H1 (cell line): Measurements from ENCODE around the gene FGFRL1. TPM values are rescaled to one million over a fixed set of nuclear protein-coding genes. Genes with fewer than 3 reads are reported as not detected.

Experiments used
- CTCF ChIA-PET: fragments of 300-600 bp; sonication (Branson Sonifier 250); formaldehyde crosslinking; loops from one replicate; lab custom pipeline; 2021; ENCODE audit not compliant: partially characterized antibody; lab: Charles Lee
- POLR2A ChIA-PET: fragments of 300-600 bp; sonication (Branson Sonifier 250); formaldehyde crosslinking; loops from one replicate; lab custom pipeline; 2021; ENCODE audit warnings: inconsistent platforms; ENCODE audit not compliant: partially characterized antibody; lab: Charles Lee
- DNase-seq, 2 experiments: peaks; one replicate each; pipeline versions ENCODE4 v3.0.0 to v3.0.0-alpha.2; 2010 to 2022; ENCODE audit warnings: low spot score in 2 of 2, low read depth in 1 of 2, mixed read lengths in 1 of 2
- FAIRE-seq: peaks from 2 replicates; lab custom pipeline; 2011; peaks lifted over from hg19 to GRCh38; lab: Jason Lieb, UNC
- H2AFZ ChIP-seq: 2 replicates; pipeline ENCODE4 v1.8.1; 2012; ENCODE audit warnings: low read length, inconsistent platforms
- H2AK5ac ChIP-seq: 2 replicates; pipeline ENCODE4 v1.6.1; 2013; ENCODE audit warnings: low read depth, low read length
- H2BK120ac ChIP-seq: replicated peaks from 2 replicates; pipeline ENCODE3; 2013; ENCODE audit warnings: low read depth, low read length, inconsistent platforms
- H2BK12ac ChIP-seq: 2 replicates; pipeline ENCODE4 v1.6.1; 2013; ENCODE audit warnings: low read depth, low read length
- H2BK15ac ChIP-seq: 2 replicates; pipeline ENCODE4 v1.6.1; 2013; ENCODE audit warnings: low read length
- H2BK20ac ChIP-seq: 2 replicates; pipeline ENCODE4 v1.6.1; 2013; ENCODE audit warnings: low read length
- H2BK5ac ChIP-seq: 2 replicates; pipeline ENCODE4 v1.6.1; 2013; ENCODE audit warnings: low read depth, low read length
- H3K14ac ChIP-seq: 2 replicates; pipeline ENCODE4 v1.6.1; 2013; ENCODE audit warnings: inconsistent platforms; ENCODE audit not compliant: insufficient read length
- H3K18ac ChIP-seq: 2 replicates; pipeline ENCODE4 v1.6.1; 2013; ENCODE audit warnings: low read length; ENCODE audit errors: extremely low read depth
- H3K23ac ChIP-seq: 2 replicates; pipeline ENCODE4 v1.6.1; 2013; ENCODE audit warnings: inconsistent platforms; ENCODE audit not compliant: insufficient read length
- H3K23me2 ChIP-seq: 2 replicates; pipeline ENCODE4 v1.6.1; 2013; ENCODE audit warnings: low read depth, low read length
- H3K27ac ChIP-seq: 2 replicates; pipeline ENCODE4 v1.6.1; 2011; ENCODE audit warnings: low read depth, low read length, inconsistent platforms
- H3K27me3 ChIP-seq, 4 experiments: replicated peaks in 1 of 4; 1 replicate in 1 of 4; 2 replicates in 3 of 4; pipeline versions ENCODE4 v1.6.1 to v1.8.1; 2011 to 2013; ENCODE audit warnings: low read length in 3 of 4, mild to moderate bottlenecking in 3 of 4, inconsistent platforms in 2 of 4, mixed read lengths in 2 of 4, moderate library complexity in 1 of 4; ENCODE audit not compliant: control insufficient read depth in 3 of 4, insufficient read depth in 3 of 4; ENCODE audit errors: extremely low read depth in 1 of 4
- H3K36me3 ChIP-seq, 4 experiments: 2 replicates each; pipeline versions ENCODE4 v1.6.1 to v1.8.1; 2011 to 2013; ENCODE audit warnings: mild to moderate bottlenecking in 4 of 4, low read length in 3 of 4, moderate library complexity in 2 of 4, control low read depth in 1 of 4, inconsistent platforms in 1 of 4; ENCODE audit not compliant: insufficient read depth in 4 of 4, control insufficient read depth in 2 of 4
- H3K4ac ChIP-seq: replicated peaks from 2 replicates; pipeline ENCODE3; 2013; ENCODE audit warnings: low read length, low read depth, mixed read lengths, inconsistent platforms; ENCODE audit not compliant: insufficient read length
- H3K4me1 ChIP-seq, 4 experiments: replicated peaks in 1 of 4; 1 replicate in 1 of 4; 2 replicates in 3 of 4; pipeline versions ENCODE4 v1.6.1 to v1.8.1; 2011 to 2013; ENCODE audit warnings: low read length in 3 of 4, inconsistent platforms in 2 of 4, mixed read lengths in 1 of 4; ENCODE audit not compliant: insufficient read depth in 4 of 4, control insufficient read depth in 3 of 4
- H3K4me2 ChIP-seq, 2 experiments: 2 replicates each; pipeline versions ENCODE4 v1.6.1 to v1.8.1; 2011 to 2013; ENCODE audit warnings: low read depth in 2 of 2, low read length in 2 of 2, control low read depth in 1 of 2, inconsistent platforms in 1 of 2, mild to moderate bottlenecking in 1 of 2; ENCODE audit not compliant: insufficient read depth in 1 of 2
- H3K4me3 ChIP-seq, 4 experiments: fragments of 200-600, 300-600 bp in 1 of 4; sonication (generic), shearing (Covaris generic), sonication (Bioruptor Twin) in 1 of 4; 2 replicates each; pipeline versions ENCODE4 v1.5.1 to v1.8.1; 2011 to 2016; ENCODE audit warnings: low read length in 4 of 4, low read depth in 3 of 4, control low read depth in 2 of 4, inconsistent platforms in 2 of 4, mild to moderate bottlenecking in 2 of 4, mixed read lengths in 1 of 4, moderate library complexity in 1 of 4; ENCODE audit not compliant: insufficient read depth in 2 of 4; ENCODE audit errors: extremely low read depth in 1 of 4
- H3K56ac ChIP-seq: replicated peaks from 2 replicates; pipeline ENCODE3; 2013; ENCODE audit warnings: low read depth, mild to moderate bottlenecking, mixed read lengths, low read length, inconsistent platforms; ENCODE audit not compliant: insufficient read length
- H3K79me1 ChIP-seq: 2 replicates; pipeline ENCODE4 v1.6.1; 2013; ENCODE audit warnings: low read depth, low read length, control low read depth
- H3K79me2 ChIP-seq, 2 experiments: 2 replicates each; pipeline versions ENCODE4 v1.6.1 to v1.8.1; 2012 to 2013; ENCODE audit warnings: low read length in 2 of 2, mild to moderate bottlenecking in 2 of 2, inconsistent platforms in 1 of 2; ENCODE audit not compliant: insufficient read depth in 2 of 2, control insufficient read depth in 1 of 2
- H3K9ac ChIP-seq, 4 experiments: replicated peaks in 1 of 4; 1 replicate in 1 of 4; 2 replicates in 3 of 4; pipeline versions ENCODE4 v1.6.1 to v1.8.1; 2011 to 2013; ENCODE audit warnings: low read depth in 3 of 4, low read length in 3 of 4, control low read depth in 2 of 4, mild to moderate bottlenecking in 2 of 4, moderate library complexity in 2 of 4, inconsistent platforms in 1 of 4; ENCODE audit errors: extremely low read depth in 1 of 4
- H3K9me3 ChIP-seq, 2 experiments: 2 replicates each; pipeline versions ENCODE4 v1.6.1 to v1.8.1; 2012 to 2013; ENCODE audit warnings: mild to moderate bottlenecking in 2 of 2, moderate library complexity in 2 of 2, control low read depth in 1 of 2, inconsistent platforms in 1 of 2, low read depth in 1 of 2, low read length in 1 of 2, mixed read lengths in 1 of 2; ENCODE audit not compliant: insufficient read depth in 2 of 2
- H4K20me1 ChIP-seq, 2 experiments: replicated peaks in 1 of 2; 2 replicates each; pipeline versions ENCODE3 to v1.8.1; 2011 to 2013; ENCODE audit warnings: inconsistent platforms in 2 of 2, low read length in 2 of 2, mild to moderate bottlenecking in 1 of 2; ENCODE audit not compliant: insufficient read depth in 2 of 2, control insufficient read depth in 1 of 2
- H4K5ac ChIP-seq: 2 replicates; pipeline ENCODE4 v1.6.1; 2013; ENCODE audit warnings: low read length, low read depth, mixed read lengths, inconsistent platforms; ENCODE audit not compliant: insufficient read length
- H4K8ac ChIP-seq: 2 replicates; pipeline ENCODE4 v1.8.0; 2013; ENCODE audit warnings: mild to moderate bottlenecking, moderate library complexity, low read length, inconsistent platforms; ENCODE audit not compliant: insufficient read depth; ENCODE audit errors: extremely low read depth
- H4K91ac ChIP-seq: replicated peaks from 2 replicates; pipeline ENCODE3; 2013; ENCODE audit warnings: low read length, mixed read lengths, inconsistent platforms; ENCODE audit not compliant: insufficient read length
- CEBPB ChIP-seq: IDR thresholded peaks from 2 replicates; pipeline ENCODE4 v1.6.1; 2012; ENCODE audit warnings: low read depth, low read length
- NANOG ChIP-seq: IDR thresholded peaks from 2 replicates; pipeline ENCODE4 v1.6.1; 2011; ENCODE audit warnings: low read length, low read depth, mild to moderate bottlenecking, inconsistent platforms; ENCODE audit not compliant: insufficient read depth, poor library complexity, severe bottlenecking
- SP1 ChIP-seq: IDR thresholded peaks from 2 replicates; pipeline ENCODE4 v1.6.1; 2011; ENCODE audit warnings: low read depth, low read length
- TBP ChIP-seq: IDR thresholded peaks from 2 replicates; pipeline ENCODE4 v1.6.1; 2011; ENCODE audit warnings: low read depth, low read length, improper control_type of control experiment
- WGBS, 2 experiments: shearing (Covaris generic) in 1 of 2; methylation state at CpG; one replicate each; pipeline versions ENCODE4 v1.1.6 to v1.1.7; 2013 to 2015; ENCODE audit warnings: low lambda C conversion rate in 2 of 2, mixed read lengths in 2 of 2, inconsistent platforms in 1 of 2, low coverage in 1 of 2, missing lambda C conversion rate in 1 of 2; ENCODE audit not compliant: insufficient replicate concordance in 2 of 2, insufficient coverage in 1 of 2, insufficient read length in 1 of 2; ENCODE audit errors: extremely low coverage in 1 of 2, missing lambda C conversion rate in 1 of 2; 5-methylcytosine and 5-hydroxymethylcytosine counted together
- polyA plus RNA-seq, 7 experiments: library from polyadenylated mRNA; depleted of rRNA in 3 of 7; stranded (reverse) in 5 of 7; unstranded in 2 of 7; fragments of >200 nt in 5 of 7; fragments of 200-250 nt in 2 of 7; gene quantifications; 1 replicate in 5 of 7; 2 replicates in 1 of 7; 4 replicates in 1 of 7; pipeline versions ENCODE4 v1.2.1 to v1.2.3, GENCODE V29; 2011 to 2013; ENCODE audit warnings: missing spikeins in 2 of 7, mixed read lengths in 2 of 7
- total RNA-seq: library from RNA; stranded (reverse); fragmentation: NEBNext Ultra II Directional; extraction: Animal tissue kit (Norgen Biotek cat#: 25700); gene quantifications from 2 replicates; pipeline ENCODE4 v1.2.1, GENCODE V29; 2021
- TF ChIP-seq, protein P1 (sequence below): IDR thresholded peaks from 2 replicates; pipeline ENCODE4 v1.6.1; 2011; ENCODE audit warnings: low read length, improper control_type of control experiment

FGFRL1 gene
- total and polyA plus RNA-seq, 2 of the 8 experiments (the other 6 are each of a cell fraction or from before 2014, with no cell fraction given), result 18.9 to 34.6 TPM

DNA sequence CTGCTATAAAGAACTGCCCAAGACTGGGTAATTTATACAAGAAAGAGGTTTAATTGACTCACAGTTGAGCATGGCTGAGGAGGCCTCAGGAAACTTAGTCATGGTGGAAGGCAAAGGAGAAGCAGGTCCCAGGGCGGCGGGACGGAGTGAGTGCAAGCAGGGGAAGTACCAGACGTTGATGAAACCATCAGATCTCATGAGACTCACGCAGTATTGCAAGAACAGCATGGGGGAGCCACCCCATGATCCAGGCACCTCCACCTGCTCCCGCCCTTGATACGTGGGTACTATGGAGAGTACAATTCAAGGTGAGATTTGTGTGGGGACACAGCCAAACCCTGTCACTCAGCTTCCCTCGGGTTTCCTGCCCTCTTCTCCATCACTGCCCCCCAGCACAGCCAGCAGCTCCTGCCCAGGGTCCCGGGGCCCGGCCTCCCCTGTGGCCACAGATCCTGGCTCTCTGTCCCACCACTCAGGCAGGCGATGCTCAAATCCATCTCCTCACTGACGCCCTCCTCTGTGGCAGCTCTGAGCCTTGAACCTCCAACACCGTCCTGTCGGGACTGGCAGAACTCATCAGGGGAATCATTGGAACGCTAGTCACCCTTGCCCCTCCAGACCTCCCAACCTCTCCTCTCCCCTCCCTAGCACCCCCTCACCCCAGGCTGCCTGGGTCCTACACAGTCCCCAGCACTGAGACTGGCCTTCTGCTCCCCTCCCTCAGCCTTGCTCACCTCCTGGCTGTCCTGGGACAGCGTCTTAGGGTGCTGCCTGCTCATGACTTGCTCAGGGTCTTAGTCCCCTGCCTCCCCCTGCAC lies 37.6 kb downstream of the FGFRL1 start:
- H3K18ac ChIP-seq, result no peak overlapping the region
- no peak overlapping the region for H2BK5ac ChIP-seq
- no peak overlapping the region for H2AK5ac ChIP-seq
- H2BK15ac ChIP-seq, result peak overlapping the region; percentile 81; the same call in 1 of the 2 replicates
- no peak overlapping the region for H3K4ac ChIP-seq
- H2BK20ac ChIP-seq, result no peak overlapping the region
- no peak overlapping the region for H3K9ac ChIP-seq
- no peaks in the 10 kb centered on the region for H3K23me2 ChIP-seq
- peaks cover 0 to 4% (median 2%) of the 10 kb centered on the region in 4 experiments; a peak in 5 of 7 replicates for H3K4me1 ChIP-seq
- 92% methylated on average over 16 of the region's 16 CpGs; no CpG with 5 or more reads in 1 of the 2 experiments for WGBS, 2 experiments
- no peak overlapping the region for H4K8ac ChIP-seq
- H3K36me3 ChIP-seq, result no peaks in the 10 kb centered on the region
- no peaks in the 10 kb centered on the region for H3K79me1 ChIP-seq
- no peak overlapping the region for H2BK12ac ChIP-seq
- H3K9me3 ChIP-seq, result no peaks in the 10 kb centered on the region
- H2AFZ ChIP-seq, result no peak overlapping the region
- H4K20me1 ChIP-seq, result peaks cover 0 to 2% of the 10 kb centered on the region in 2 experiments
- H4K5ac ChIP-seq, result no peak overlapping the region
- H4K91ac ChIP-seq, result no peak overlapping the region
- DNase-seq (peak in 1 of 2 experiments; percentile 40), FAIRE-seq (no peak)
- TF ChIP-seq SP1 (no peak), NANOG (no peak), CEBPB (no peak), TBP (no peak)
- TF ChIP-seq, protein P1, sequence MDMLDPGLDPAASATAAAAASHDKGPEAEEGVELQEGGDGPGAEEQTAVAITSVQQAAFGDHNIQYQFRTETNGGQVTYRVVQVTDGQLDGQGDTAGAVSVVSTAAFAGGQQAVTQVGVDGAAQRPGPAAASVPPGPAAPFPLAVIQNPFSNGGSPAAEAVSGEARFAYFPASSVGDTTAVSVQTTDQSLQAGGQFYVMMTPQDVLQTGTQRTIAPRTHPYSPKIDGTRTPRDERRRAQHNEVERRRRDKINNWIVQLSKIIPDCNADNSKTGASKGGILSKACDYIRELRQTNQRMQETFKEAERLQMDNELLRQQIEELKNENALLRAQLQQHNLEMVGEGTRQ, result no peak
- ChIA-PET POLR2A (no interaction called here), CTCF (interaction anchor here (0.7 to 0.8 kb wide), 2 partner anchors 9 to 10 kb away, joined by 3 read pairs; no protein-coding TSS in a partner anchor)
- H3K56ac ChIP-seq, result no peak overlapping the region
- no peak overlapping the region; a peak in 1 of 8 replicates for H3K4me3 ChIP-seq
- H2BK120ac ChIP-seq, result no peak overlapping the region
- no peak overlapping the region for H3K23ac ChIP-seq
- no peak overlapping the region for H3K14ac ChIP-seq
- H3K27ac ChIP-seq, result no peak overlapping the region
- H3K79me2 ChIP-seq, result no peaks in the 10 kb centered on the region
- H3K4me2 ChIP-seq, result no peak overlapping the region
- H3K27me3 ChIP-seq, result peaks cover 0 to 19% (median 12%) of the 10 kb centered on the region in 4 experiments; a peak in 6 of 7 replicates
